ENCODE results near the gene REPS2.

DNA sequence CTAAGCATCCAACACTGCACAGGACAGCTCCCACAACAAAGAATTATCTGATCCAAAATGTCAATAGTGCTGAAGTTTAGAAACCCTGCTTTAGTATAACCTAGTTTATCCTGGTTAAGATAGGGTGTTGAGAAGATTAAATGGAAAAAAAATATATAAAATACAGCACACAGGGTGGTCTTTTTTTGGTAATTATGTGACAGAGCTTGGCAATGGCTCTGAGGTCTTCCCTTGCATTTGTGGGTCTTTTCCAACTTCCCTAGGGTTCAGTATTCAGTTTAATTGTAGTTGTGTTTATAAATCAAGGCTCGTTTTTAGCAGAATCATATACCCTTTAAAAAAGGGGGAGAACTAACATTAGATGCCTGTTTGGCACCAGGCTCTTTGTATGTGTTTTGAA lies 36.6 kb downstream of the REPS2 start:
- TF ChIP-seq, protein P1, sequence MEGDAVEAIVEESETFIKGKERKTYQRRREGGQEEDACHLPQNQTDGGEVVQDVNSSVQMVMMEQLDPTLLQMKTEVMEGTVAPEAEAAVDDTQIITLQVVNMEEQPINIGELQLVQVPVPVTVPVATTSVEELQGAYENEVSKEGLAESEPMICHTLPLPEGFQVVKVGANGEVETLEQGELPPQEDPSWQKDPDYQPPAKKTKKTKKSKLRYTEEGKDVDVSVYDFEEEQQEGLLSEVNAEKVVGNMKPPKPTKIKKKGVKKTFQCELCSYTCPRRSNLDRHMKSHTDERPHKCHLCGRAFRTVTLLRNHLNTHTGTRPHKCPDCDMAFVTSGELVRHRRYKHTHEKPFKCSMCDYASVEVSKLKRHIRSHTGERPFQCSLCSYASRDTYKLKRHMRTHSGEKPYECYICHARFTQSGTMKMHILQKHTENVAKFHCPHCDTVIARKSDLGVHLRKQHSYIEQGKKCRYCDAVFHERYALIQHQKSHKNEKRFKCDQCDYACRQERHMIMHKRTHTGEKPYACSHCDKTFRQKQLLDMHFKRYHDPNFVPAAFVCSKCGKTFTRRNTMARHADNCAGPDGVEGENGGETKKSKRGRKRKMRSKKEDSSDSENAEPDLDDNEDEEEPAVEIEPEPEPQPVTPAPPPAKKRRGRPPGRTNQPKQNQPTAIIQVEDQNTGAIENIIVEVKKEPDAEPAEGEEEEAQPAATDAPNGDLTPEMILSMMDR (IDR thresholded peaks at IDR 0.05; ENCODE audit: low read depth, low read length, poor library complexity, severe bottlenecking), result no peak
- no peak for TF ChIP-seq EZH2phosphoT487 (IDR thresholded peaks at IDR 0.05; ENCODE audit: borderline replicate concordance, low read length)

All from DOHH2 (cell line).